Measurements from ENCODE around the gene TCP11L2.

TCP11L2 gene

DNA sequence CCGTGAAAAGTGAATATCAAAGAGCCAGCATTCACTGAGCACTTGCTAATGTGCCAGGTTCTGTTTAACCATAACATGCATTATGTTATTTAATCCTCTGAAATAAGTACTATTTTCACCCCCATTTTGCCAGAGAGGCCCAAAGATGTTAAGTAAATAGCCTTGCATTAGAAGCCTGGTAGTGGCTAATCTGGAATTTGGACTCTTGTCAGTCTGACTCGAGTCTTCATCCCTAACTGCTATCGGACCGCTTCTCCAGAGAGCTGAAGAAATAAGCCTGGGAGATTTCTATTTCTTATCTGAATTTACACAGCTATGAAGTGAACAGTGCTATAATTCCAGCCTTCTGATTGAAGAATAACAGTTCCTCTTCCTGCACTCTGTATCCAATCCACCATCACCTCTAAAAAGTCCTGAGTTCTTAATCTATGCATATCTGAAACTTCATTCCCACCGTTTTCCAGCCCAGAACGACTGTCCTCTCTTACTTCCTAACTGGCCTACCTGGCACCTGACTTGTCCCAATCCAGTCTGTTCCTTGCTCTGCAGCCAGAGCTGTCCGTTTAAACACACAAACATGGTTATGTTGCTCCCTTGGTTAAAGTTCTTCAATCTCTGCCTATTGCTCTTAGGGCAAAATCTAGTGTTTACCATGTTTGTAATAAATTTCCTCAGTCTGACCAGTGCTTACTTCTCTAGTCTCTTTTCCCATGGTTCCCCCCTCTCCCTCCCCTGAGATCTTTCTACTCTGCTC lies 57.3 kb downstream of the TCP11L2 start:
- no peak for TF ChIP-seq EZH2phosphoT487 (IDR thresholded peaks at IDR 0.05; ENCODE audit: borderline replicate concordance, low read length)
- TF ChIP-seq, protein P1, sequence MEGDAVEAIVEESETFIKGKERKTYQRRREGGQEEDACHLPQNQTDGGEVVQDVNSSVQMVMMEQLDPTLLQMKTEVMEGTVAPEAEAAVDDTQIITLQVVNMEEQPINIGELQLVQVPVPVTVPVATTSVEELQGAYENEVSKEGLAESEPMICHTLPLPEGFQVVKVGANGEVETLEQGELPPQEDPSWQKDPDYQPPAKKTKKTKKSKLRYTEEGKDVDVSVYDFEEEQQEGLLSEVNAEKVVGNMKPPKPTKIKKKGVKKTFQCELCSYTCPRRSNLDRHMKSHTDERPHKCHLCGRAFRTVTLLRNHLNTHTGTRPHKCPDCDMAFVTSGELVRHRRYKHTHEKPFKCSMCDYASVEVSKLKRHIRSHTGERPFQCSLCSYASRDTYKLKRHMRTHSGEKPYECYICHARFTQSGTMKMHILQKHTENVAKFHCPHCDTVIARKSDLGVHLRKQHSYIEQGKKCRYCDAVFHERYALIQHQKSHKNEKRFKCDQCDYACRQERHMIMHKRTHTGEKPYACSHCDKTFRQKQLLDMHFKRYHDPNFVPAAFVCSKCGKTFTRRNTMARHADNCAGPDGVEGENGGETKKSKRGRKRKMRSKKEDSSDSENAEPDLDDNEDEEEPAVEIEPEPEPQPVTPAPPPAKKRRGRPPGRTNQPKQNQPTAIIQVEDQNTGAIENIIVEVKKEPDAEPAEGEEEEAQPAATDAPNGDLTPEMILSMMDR (IDR thresholded peaks at IDR 0.05; ENCODE audit: low read depth, low read length, poor library complexity, severe bottlenecking) = no peak
- no peaks in the 10 kb centered on the region for H3K27me3 ChIP-seq (ENCODE audit: control insufficient read depth, low read length)
- no peak overlapping the region for H3K4me2 ChIP-seq (ENCODE audit: low read length)
- H3K9me3 ChIP-seq (ENCODE audit: control insufficient read depth, insufficient read depth, low read length) = no peaks in the 10 kb centered on the region
- H3K27ac ChIP-seq (ENCODE audit: low read depth, low read length) = no peak overlapping the region
- H3K4me1 ChIP-seq (ENCODE audit: control insufficient read depth, low read length) = peaks cover 13% of the 10 kb centered on the region
- H3K4me3 ChIP-seq (ENCODE audit: low read length) = no peak overlapping the region; the same call in 1 of the 2 replicates
- no peaks in the 10 kb centered on the region for H3K9me2 ChIP-seq (replicated peaks; ENCODE audit: control insufficient read depth, low read length)
- H3K79me2 ChIP-seq (ENCODE audit: control insufficient read depth, low read length) = peaks cover 48% of the 10 kb centered on the region
- no peaks in the 10 kb centered on the region for H3F3A ChIP-seq (ENCODE audit: control insufficient read depth, insufficient read depth)
- H4K20me1 ChIP-seq (ENCODE audit: control insufficient read depth, insufficient read depth, low read depth, low read length) = no peaks in the 10 kb centered on the region
- H3K36me3 ChIP-seq (ENCODE audit: control insufficient read depth, low read length) = peaks cover 6% of the 10 kb centered on the region

GRCh38 chr12:106360400-106360994 lies 58.0 kb downstream of the TCP11L2 start:
- H3K4me1 ChIP-seq (ENCODE audit: control insufficient read depth, low read length) = peaks cover 13% of the 10 kb centered on the region
- H4K20me1 ChIP-seq (ENCODE audit: control insufficient read depth, insufficient read depth, low read depth, low read length) = no peaks in the 10 kb centered on the region
- no peak overlapping the region for H3K27ac ChIP-seq (ENCODE audit: low read depth, low read length)
- peaks cover 48% of the 10 kb centered on the region for H3K79me2 ChIP-seq (ENCODE audit: control insufficient read depth, low read length)
- H3K36me3 ChIP-seq (ENCODE audit: control insufficient read depth, low read length) = peaks cover 6% of the 10 kb centered on the region
- no peak for TF ChIP-seq EZH2phosphoT487 (IDR thresholded peaks at IDR 0.05; ENCODE audit: borderline replicate concordance, low read length)
- TF ChIP-seq, protein P1 (IDR thresholded peaks at IDR 0.05; ENCODE audit: low read depth, low read length, poor library complexity, severe bottlenecking) = no peak
- H3F3A ChIP-seq (ENCODE audit: control insufficient read depth, insufficient read depth) = no peaks in the 10 kb centered on the region
- H3K9me3 ChIP-seq (ENCODE audit: control insufficient read depth, insufficient read depth, low read length) = no peaks in the 10 kb centered on the region
- no peaks in the 10 kb centered on the region for H3K9me2 ChIP-seq (replicated peaks; ENCODE audit: control insufficient read depth, low read length)
- no peak overlapping the region for H3K4me3 ChIP-seq (ENCODE audit: low read length)
- no peaks in the 10 kb centered on the region for H3K27me3 ChIP-seq (ENCODE audit: control insufficient read depth, low read length)
- H3K4me2 ChIP-seq (ENCODE audit: low read length) = no peak overlapping the region

GRCh38 chr12:106362971-106363370 lies 60.4 kb downstream of the TCP11L2 start:
- Histone ChIP-seq H3K27me3 (ENCODE audit: control insufficient read depth, low read length) (no peaks in the 10 kb centered on the region), H4K20me1 (ENCODE audit: control insufficient read depth, insufficient read depth, low read depth, low read length) (no peaks in the 10 kb centered on the region), H3K79me2 (ENCODE audit: control insufficient read depth, low read length) (peaks cover 47% of the 10 kb centered on the region), H3K9me3 (ENCODE audit: control insufficient read depth, insufficient read depth, low read length) (no peaks in the 10 kb centered on the region), H3K4me2 (ENCODE audit: low read length) (no peak overlapping the region), H3K4me3 (ENCODE audit: low read length) (no peak overlapping the region), H3K4me1 (ENCODE audit: control insufficient read depth, low read length) (peaks cover 7% of the 10 kb centered on the region), H3K36me3 (ENCODE audit: control insufficient read depth, low read length) (peaks cover 12% of the 10 kb centered on the region), H3K27ac (ENCODE audit: low read depth, low read length) (no peak overlapping the region), H3F3A (ENCODE audit: control insufficient read depth, insufficient read depth) (no peaks in the 10 kb centered on the region), H3K9me2 (replicated peaks; ENCODE audit: control insufficient read depth, low read length) (no peaks in the 10 kb centered on the region)
- TF ChIP-seq EZH2phosphoT487 (IDR thresholded peaks at IDR 0.05; ENCODE audit: borderline replicate concordance, low read length) = no peak
- TF ChIP-seq, protein P1 (IDR thresholded peaks at IDR 0.05; ENCODE audit: low read depth, low read length, poor library complexity, severe bottlenecking) = no peak

Data from DOHH2 (cell line).